ENCODE data around the gene NCR3LG1.

Gene NCR3LG1

GRCh38 chr11:17389211-17389956 lies 37.8 kb downstream of the NCR3LG1 start:
- H3K4me3 ChIP-seq (ENCODE audit: low read length) = peak overlapping the region; percentile 57
- peak; percentile 64 for DNase-seq (ENCODE audit: low read depth, low spot score)

DNA sequence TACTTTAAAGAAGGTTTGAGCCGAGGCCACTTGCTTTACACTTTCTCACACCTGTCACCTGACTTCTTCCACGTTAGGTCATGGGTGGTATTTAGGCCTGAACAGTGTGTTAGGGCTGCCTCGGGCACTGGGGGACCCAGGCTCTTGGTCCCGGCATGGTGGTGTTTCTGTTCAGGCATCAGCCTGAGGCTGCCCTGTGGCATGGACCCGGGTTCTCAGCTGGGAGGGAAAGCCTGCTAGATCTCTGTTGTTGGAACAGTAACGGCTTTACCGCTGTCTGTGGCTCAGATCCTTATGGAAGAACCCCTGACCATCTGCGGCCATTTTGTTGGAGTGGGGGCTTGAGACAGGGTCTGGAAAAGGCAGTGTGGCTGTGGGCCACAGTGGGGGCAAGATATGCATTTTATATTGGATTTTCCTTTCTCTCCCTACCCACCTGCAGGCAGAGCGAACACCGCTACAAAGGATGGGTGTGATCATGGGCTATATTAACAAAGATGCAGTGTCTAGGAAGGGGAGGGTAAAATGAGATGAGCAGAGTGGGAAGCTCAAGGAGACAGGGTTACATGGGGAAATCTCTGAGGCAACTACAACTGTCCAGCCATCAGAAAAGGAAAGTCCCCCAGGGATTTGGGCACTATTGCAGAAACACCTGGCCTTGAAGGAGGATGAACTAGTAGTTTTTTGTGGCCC lies 38.5 kb downstream of the NCR3LG1 start:
- H3K4me3 ChIP-seq (ENCODE audit: low read length) = peak overlapping the region; percentile 57
- DNase-seq (ENCODE audit: low read depth, low spot score) = no peak

DNA sequence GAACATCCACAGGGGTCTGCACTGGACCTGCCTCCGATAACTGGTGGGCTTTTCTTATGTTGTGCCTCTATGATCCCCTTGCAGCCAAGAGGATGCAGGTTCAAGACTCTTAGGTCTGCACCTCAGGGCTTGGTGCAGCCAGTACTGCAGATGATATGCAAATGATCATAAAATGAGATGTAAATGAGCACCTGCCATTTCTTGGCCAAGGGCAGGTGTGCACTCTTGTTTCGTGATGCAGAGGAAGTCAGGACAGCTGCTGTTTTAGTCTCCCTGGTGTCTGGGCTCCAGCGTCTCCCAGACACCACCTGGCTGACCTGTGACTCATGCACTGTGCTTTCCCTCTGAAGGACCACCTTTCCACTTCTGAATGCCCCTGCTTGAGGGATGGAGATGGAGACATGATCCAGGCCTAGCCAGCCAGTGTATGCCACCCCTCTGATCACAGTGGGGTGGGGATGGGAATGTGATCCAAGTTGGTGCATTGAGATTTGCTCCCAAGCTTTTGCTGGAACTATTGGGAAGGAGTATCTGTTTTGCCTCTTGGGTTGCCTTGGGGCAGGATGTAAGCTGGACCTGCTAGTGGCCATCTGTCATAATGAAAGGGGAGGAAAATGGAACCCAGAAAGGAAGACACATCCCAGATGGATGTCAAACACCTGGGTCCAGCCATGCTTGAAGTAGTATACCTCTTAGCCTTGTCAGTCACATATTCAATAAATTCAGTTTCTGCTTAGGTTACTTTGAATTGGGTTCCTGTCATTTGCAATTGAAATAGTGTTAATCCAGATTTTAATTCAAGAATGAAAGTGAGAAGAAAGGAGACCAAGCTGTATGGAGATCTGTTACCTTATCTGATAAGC lies 40.1 kb downstream of the NCR3LG1 start:
- no peak overlapping the region for H3K4me3 ChIP-seq (ENCODE audit: low read length)
- no peak for DNase-seq (ENCODE audit: low read depth, low spot score)

- no peak overlapping the region for H3K4me3 ChIP-seq (ENCODE audit: low read length)
- DNase-seq (ENCODE audit: low read depth, low spot score) = no peak
Measured at GRCh38 chr11:17392872-17393271, 41.3 kb downstream of the NCR3LG1 start.

GRCh38 chr11:17393472-17393871 lies 41.9 kb downstream of the NCR3LG1 start:
- DNase-seq (ENCODE audit: low read depth, low spot score) = no peak
- no peak overlapping the region for H3K4me3 ChIP-seq (ENCODE audit: low read length)

DNA sequence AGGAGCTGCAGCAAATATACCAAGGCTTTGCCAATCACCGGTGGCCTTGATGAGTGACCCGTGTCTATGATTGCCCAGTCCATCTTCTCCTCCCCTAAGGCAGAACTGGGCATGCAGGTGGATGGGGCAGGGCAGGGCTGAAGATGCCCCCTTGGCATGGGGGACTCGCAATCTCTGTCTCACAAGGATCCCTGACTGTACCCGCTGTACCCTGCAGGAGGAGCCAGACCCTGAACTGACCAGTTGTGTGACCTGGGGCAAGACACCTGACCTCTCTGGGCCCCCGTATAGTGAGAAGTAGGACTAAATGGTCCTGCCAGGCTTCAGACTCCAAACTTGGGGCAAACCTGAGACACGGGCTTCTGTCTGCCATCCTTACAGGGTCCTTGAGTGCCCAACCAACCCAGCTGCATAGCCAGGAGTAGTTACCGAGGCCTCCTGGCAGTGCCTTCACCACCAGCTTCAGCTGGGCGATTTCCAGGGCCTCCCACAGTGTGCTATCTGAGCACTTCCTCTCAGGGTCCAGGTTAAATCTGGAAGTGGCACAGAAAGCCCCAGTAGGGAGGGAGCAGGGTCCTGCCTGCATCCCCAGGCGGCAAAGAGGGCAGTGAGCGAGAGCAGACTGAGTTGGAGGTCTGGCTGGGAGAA lies 43.3 kb downstream of the NCR3LG1 start:
- DNase-seq (ENCODE audit: low read depth, low spot score) = no peak

GRCh38 chr11:17395554-17395961 lies 44.0 kb downstream of the NCR3LG1 start:
- DNase-seq (ENCODE audit: low read depth, low spot score) = no peak
- no peak overlapping the region for H3K4me3 ChIP-seq (ENCODE audit: low read length)

More for the DNA sequence above, 43.3 kb downstream of the NCR3LG1 start:
- H3K4me3 ChIP-seq (ENCODE audit: low read length) = no peak overlapping the region

DNA sequence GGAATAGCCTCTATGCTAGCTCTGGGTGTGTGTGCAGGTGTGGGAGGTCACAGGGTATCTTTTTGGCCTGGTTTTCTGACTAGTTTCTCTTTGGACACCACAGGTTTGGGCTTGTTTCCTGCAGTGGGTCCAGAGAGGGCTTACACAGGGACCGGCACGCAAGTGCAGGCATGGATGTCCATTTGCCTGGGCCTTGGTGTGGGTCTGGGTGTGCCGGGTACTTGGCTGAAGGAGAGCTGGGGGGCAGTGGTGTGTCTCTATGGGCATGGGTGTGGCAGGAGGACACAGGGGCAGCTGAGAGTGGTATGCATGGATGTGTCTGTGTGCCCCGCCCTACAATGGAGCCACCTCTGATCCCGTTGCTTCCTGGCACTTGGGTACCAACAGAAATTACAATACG lies 44.4 kb downstream of the NCR3LG1 start:
- no peak for DNase-seq (ENCODE audit: low read depth, low spot score)
- no peak overlapping the region for H3K4me3 ChIP-seq (ENCODE audit: low read length)

- no peak for DNase-seq (ENCODE audit: low read depth, low spot score)
- H3K4me3 ChIP-seq (ENCODE audit: low read length) = no peak overlapping the region
Measured at GRCh38 chr11:17396598-17397310, 45.2 kb downstream of the NCR3LG1 start.

DNA sequence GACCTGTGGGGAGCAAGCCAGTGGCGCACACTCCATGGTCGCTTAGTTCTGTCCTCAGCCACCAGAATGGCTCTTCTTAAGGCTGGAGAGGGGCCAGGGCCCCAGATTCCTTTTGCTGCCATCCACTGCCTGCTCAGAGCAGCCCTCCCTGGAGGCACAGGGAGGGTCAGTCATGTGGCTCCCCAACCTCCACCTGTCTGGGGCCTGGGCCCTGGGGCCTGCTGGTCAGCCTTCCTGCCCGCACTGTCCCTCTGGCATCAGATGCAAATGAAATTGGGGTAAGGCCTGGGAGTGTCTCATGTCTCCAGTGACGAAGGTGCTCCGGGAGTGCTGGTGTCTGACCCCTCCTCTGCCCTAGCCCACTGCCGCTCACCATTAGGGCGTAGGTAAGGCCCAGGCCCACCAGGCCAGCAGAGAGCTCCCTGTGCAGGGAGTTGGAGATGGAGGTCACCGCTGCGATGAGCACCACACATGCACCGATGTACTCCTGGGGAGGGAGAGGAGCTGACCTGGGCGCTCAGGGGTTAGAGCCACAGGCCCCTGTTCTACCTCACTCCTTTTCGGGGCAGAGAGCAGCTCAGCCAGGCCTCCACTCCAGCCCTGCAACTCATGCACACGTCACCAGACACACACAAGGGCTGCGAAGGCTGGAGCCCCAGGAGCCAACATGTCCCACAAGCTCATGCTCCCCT lies 45.9 kb downstream of the NCR3LG1 start:
- DNase-seq (ENCODE audit: low read depth, low spot score) = no peak
- no peak overlapping the region for H3K4me3 ChIP-seq (ENCODE audit: low read length)

- DNase-seq (ENCODE audit: low read depth, low spot score) = no peak
Measured at GRCh38 chr11:17399236-17399635, 47.6 kb downstream of the NCR3LG1 start.

DNA sequence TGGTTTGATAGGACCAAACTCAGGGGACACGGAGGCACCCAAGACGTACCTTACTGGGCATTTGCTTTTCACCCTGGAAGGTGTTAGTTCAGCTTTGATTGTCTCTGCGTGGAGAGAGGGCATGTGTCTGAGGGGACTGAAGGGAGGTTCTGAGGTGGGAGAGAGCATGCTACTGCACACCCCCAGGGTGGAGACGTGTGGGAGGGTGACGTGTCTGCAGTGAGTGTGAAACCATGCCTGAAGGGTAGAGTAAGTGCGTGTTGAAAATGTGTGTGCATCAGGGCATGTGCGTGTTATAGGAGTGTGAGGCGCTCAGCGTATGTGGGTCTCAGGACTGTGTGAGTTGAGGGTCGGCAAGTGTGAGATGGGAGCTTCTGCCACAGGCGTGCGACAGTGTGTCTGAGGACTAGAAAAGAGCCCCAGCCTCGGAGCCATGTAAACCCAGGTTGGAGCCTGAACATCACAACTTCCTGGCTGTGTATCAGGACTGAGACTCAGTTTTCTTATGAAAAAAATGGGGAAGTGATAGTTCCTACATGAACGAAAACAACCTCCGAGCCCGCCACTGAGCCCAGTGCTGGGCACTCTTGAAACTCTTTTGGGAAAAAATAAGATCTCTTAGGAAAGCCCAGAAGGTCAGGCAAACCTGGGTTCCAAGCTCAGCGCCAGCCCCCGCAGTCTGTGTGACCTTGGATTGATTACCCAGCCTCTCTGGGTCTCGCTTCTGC lies 48.6 kb downstream of the NCR3LG1 start:
- DNase-seq (ENCODE audit: low read depth, low spot score) = no peak
- H3K4me3 ChIP-seq (ENCODE audit: low read length) = no peak overlapping the region

More at GRCh38 chr11:17399236-17399635, 47.6 kb downstream of the NCR3LG1 start:
- H3K4me3 ChIP-seq (ENCODE audit: low read length) = no peak overlapping the region

- H3K4me3 ChIP-seq (ENCODE audit: low read length) = no peak overlapping the region
- DNase-seq (ENCODE audit: low read depth, low spot score) = no peak
Measured at GRCh38 chr11:17401316-17401715, 49.7 kb downstream of the NCR3LG1 start.

DNA sequence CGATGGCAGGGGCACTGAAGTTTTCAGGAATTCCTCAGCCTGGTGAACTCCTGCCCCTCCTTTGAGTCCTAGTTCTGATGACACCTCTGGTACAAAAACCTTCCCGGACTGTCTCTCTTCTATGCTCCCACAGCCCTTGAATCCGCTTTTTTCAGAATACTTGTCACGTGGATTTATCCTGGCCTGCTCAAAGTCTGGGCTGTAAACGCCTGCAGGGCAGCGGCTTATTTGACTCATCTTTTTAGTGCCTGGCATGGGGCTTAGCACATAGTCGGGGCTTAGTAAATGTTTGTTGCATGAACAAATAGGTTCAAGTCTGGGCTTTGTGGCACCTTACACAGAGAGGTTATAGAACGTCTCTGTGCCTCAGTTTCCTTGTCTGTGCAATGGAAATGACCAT lies 50.2 kb downstream of the NCR3LG1 start:
- no peak overlapping the region for H3K4me3 ChIP-seq (ENCODE audit: low read length)
- no peak for DNase-seq (ENCODE audit: low read depth, low spot score)

DNA sequence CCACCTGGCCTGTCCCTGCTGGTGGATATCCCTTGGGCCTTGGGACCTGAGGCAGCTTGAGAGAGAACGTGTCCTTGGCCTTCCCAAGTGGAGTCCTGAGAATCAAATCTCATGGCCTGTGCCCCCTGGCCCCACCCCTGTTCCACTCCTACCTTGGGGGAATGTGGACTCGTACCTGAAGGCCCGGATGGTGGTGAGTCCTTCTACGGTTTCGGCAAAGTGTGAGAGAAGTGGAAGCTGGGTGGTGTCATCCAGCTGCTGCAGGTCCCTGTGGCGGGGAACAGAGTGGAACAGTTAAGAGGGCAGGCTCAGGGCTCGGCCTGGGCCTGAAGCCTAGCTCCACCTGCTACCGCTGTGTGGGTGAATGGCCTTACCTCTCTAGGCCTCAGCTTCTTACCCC lies 50.9 kb downstream of the NCR3LG1 start:
- no peak overlapping the region for H3K4me3 ChIP-seq (ENCODE audit: low read length)
- DNase-seq (ENCODE audit: low read depth, low spot score) = no peak

DNA sequence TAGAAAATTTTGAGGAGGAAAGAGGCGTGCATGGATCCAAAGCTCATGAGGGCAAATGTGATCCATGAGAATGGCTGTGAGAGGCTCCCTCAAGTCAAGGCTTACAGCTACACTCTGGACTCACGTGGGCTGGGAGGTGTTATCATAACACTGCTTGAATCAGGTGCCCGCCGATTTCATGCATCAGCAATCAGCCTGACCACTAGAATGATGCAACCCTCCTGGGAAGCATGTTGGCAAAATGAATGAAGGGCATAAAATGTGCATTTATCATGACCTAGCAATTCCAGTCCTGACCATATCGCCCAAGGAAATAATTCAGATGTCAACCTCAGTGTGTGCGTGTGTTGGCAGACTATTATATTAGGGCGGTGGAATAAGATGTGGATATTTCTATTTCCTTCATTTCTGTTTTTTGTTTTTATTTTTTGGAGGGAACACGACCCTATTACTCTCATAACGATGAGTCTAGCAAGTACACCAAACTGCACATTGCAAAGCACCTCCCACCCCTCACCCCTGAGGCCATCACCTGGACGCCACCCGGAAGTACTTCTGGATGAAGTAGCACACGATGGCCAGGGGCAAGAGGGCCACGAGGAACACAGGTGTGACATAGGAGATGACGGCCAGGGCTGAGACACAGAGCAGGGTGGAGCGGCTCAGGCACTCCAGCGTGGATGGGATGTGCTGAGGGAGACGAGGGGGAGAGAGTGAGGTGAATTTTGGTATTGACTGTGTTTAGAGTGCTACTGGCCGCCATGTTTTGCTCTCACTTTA lies 52.6 kb downstream of the NCR3LG1 start:
- no peak for DNase-seq (ENCODE audit: low read depth, low spot score)
- no peak overlapping the region for H3K4me3 ChIP-seq (ENCODE audit: low read length)
